Measurements from ENCODE around the gene POLRMT.

The POLRMT gene

GRCh38 chr19:625257-625656 lies 8.1 kb downstream of the POLRMT start:
- no peak for ATAC-seq
- TF ChIP-seq BACH2 (CRISPR knock-in tag; IDR thresholded peaks at IDR 0.05; ENCODE audit: borderline replicate concordance) = no peak
- TF ChIP-seq, protein P1, sequence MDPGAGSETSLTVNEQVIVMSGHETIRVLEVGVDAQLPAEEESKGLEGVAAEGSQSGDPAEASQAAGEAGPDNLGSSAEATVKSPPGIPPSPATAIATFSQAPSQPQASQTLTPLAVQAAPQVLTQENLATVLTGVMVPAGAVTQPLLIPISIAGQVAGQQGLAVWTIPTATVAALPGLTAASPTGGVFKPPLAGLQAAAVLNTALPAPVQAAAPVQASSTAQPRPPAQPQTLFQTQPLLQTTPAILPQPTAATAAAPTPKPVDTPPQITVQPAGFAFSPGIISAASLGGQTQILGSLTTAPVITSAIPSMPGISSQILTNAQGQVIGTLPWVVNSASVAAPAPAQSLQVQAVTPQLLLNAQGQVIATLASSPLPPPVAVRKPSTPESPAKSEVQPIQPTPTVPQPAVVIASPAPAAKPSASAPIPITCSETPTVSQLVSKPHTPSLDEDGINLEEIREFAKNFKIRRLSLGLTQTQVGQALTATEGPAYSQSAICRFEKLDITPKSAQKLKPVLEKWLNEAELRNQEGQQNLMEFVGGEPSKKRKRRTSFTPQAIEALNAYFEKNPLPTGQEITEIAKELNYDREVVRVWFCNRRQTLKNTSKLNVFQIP (CRISPR knock-in tag; IDR thresholded peaks at IDR 0.05; ENCODE audit: borderline replicate concordance, low read depth) = no peak
- no peak for TF ChIP-seq ARNTL (CRISPR knock-in tag; IDR thresholded peaks at IDR 0.05; ENCODE audit: borderline replicate concordance, low read depth)
- TF ChIP-seq ISL1 (CRISPR knock-in tag; IDR thresholded peaks at IDR 0.05) = no peak
- TF ChIP-seq, protein P2, sequence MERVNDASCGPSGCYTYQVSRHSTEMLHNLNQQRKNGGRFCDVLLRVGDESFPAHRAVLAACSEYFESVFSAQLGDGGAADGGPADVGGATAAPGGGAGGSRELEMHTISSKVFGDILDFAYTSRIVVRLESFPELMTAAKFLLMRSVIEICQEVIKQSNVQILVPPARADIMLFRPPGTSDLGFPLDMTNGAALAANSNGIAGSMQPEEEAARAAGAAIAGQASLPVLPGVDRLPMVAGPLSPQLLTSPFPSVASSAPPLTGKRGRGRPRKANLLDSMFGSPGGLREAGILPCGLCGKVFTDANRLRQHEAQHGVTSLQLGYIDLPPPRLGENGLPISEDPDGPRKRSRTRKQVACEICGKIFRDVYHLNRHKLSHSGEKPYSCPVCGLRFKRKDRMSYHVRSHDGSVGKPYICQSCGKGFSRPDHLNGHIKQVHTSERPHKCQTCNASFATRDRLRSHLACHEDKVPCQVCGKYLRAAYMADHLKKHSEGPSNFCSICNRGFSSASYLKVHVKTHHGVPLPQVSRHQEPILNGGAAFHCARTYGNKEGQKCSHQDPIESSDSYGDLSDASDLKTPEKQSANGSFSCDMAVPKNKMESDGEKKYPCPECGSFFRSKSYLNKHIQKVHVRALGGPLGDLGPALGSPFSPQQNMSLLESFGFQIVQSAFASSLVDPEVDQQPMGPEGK (CRISPR knock-in tag; IDR thresholded peaks at IDR 0.05; ENCODE audit: borderline replicate concordance) = no peak
- TF ChIP-seq ZFP30 (CRISPR knock-in tag; IDR thresholded peaks at IDR 0.05) = no peak
- no peak for TF ChIP-seq ZNF70 (CRISPR knock-in tag; IDR thresholded peaks at IDR 0.05)
- TF ChIP-seq PPARA (CRISPR knock-in tag; IDR thresholded peaks at IDR 0.05; ENCODE audit: borderline replicate concordance) = no peak
- no peak for TF ChIP-seq ZNF8 (CRISPR knock-in tag; IDR thresholded peaks at IDR 0.05)
- no peak for TF ChIP-seq TCF4 (CRISPR knock-in tag; IDR thresholded peaks at IDR 0.05; ENCODE audit: borderline replicate concordance)
- TF ChIP-seq SNAI2 (CRISPR knock-in tag; IDR thresholded peaks at IDR 0.05) = no peak
- no peak for TF ChIP-seq OSR1 (CRISPR knock-in tag; IDR thresholded peaks at IDR 0.05)
- TF ChIP-seq, protein P3, sequence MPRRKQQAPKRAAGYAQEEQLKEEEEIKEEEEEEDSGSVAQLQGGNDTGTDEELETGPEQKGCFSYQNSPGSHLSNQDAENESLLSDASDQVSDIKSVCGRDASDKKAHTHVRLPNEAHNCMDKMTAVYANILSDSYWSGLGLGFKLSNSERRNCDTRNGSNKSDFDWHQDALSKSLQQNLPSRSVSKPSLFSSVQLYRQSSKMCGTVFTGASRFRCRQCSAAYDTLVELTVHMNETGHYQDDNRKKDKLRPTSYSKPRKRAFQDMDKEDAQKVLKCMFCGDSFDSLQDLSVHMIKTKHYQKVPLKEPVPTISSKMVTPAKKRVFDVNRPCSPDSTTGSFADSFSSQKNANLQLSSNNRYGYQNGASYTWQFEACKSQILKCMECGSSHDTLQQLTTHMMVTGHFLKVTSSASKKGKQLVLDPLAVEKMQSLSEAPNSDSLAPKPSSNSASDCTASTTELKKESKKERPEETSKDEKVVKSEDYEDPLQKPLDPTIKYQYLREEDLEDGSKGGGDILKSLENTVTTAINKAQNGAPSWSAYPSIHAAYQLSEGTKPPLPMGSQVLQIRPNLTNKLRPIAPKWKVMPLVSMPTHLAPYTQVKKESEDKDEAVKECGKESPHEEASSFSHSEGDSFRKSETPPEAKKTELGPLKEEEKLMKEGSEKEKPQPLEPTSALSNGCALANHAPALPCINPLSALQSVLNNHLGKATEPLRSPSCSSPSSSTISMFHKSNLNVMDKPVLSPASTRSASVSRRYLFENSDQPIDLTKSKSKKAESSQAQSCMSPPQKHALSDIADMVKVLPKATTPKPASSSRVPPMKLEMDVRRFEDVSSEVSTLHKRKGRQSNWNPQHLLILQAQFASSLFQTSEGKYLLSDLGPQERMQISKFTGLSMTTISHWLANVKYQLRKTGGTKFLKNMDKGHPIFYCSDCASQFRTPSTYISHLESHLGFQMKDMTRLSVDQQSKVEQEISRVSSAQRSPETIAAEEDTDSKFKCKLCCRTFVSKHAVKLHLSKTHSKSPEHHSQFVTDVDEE (CRISPR knock-in tag; IDR thresholded peaks at IDR 0.05) = no peak

DNA sequence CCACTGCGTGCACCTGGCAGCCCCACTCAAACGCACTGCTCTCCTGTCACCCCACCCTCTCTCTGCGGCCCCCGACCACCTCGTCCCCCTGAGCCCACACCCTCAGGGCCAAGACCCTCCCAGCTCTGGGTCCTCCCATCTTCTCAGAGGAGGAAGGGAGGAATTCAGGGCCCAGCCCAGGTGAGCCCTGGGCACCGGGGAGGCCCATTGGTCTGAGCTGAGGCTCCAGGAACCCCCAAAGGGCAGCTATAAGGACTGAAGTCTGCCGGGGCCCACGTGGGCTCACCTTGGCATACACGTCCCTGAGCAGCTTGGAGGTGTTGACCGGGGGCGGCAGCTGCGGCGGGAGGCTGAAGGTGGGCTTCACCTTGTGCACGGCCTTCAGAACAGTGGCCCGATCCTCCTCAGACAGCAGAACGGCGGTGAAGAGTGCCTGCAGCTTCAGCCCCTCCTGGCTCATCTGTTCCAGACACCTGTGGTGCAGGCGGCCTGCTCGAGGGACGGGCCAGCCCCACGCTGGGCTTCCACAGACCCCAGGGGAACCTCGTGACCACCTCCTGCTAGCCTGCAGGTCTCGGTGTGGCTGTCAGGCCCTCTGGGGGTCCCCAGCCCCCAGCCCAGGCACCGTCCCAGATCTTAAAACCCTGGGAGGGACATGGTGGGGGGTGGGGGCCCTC lies 8.8 kb downstream of the POLRMT start:
- TF ChIP-seq ZNF70 (CRISPR knock-in tag; IDR thresholded peaks at IDR 0.05) (no peak), SNAI2 (CRISPR knock-in tag; IDR thresholded peaks at IDR 0.05) (no peak), TOX (CRISPR knock-in tag; IDR thresholded peaks at IDR 0.05; ENCODE audit: borderline replicate concordance) (no peak), TCF4 (CRISPR knock-in tag; IDR thresholded peaks at IDR 0.05; ENCODE audit: borderline replicate concordance) (no peak), OSR1 (CRISPR knock-in tag; IDR thresholded peaks at IDR 0.05) (no peak), CREB5 (CRISPR knock-in tag; IDR thresholded peaks at IDR 0.05; ENCODE audit: low read depth) (no peak), GLIS3 (CRISPR knock-in tag; IDR thresholded peaks at IDR 0.05) (no peak), ZC3H10 (CRISPR knock-in tag; IDR thresholded peaks at IDR 0.05) (no peak), PPARA (CRISPR knock-in tag; IDR thresholded peaks at IDR 0.05; ENCODE audit: borderline replicate concordance) (no peak), ZNF8 (CRISPR knock-in tag; IDR thresholded peaks at IDR 0.05) (no peak), BACH2 (CRISPR knock-in tag; IDR thresholded peaks at IDR 0.05; ENCODE audit: borderline replicate concordance) (no peak), ISL1 (CRISPR knock-in tag; IDR thresholded peaks at IDR 0.05) (no peak), ZFP30 (CRISPR knock-in tag; IDR thresholded peaks at IDR 0.05) (no peak), ARNTL (CRISPR knock-in tag; IDR thresholded peaks at IDR 0.05; ENCODE audit: borderline replicate concordance, low read depth) (no peak)
- TF ChIP-seq, protein P1 (CRISPR knock-in tag; IDR thresholded peaks at IDR 0.05; ENCODE audit: borderline replicate concordance, low read depth) = no peak
- TF ChIP-seq, protein P4, sequence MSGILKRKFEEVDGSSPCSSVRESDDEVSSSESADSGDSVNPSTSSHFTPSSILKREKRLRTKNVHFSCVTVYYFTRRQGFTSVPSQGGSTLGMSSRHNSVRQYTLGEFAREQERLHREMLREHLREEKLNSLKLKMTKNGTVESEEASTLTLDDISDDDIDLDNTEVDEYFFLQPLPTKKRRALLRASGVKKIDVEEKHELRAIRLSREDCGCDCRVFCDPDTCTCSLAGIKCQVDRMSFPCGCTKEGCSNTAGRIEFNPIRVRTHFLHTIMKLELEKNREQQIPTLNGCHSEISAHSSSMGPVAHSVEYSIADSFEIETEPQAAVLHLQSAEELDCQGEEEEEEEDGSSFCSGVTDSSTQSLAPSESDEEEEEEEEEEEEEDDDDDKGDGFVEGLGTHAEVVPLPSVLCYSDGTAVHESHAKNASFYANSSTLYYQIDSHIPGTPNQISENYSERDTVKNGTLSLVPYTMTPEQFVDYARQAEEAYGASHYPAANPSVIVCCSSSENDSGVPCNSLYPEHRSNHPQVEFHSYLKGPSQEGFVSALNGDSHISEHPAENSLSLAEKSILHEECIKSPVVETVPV (CRISPR knock-in tag; IDR thresholded peaks at IDR 0.05) = no peak
- ATAC-seq = no peak; the same call in 2 of the 3 replicates

All from SK-N-SH treated with all-trans-retinoic acid at 6 μM for 48 hours (cell line).